Raji (cell line): ENCODE measurements around the gene DOCK4.

Experiments
- POLR2A ChIP-seq: IDR thresholded peaks from 2 replicates; pipeline ENCODE4 v1.6.1; 2011; ENCODE audit warnings: low read depth, low read length, control low read depth; ENCODE audit not compliant: insufficient read depth

Gene DOCK4

DNA sequence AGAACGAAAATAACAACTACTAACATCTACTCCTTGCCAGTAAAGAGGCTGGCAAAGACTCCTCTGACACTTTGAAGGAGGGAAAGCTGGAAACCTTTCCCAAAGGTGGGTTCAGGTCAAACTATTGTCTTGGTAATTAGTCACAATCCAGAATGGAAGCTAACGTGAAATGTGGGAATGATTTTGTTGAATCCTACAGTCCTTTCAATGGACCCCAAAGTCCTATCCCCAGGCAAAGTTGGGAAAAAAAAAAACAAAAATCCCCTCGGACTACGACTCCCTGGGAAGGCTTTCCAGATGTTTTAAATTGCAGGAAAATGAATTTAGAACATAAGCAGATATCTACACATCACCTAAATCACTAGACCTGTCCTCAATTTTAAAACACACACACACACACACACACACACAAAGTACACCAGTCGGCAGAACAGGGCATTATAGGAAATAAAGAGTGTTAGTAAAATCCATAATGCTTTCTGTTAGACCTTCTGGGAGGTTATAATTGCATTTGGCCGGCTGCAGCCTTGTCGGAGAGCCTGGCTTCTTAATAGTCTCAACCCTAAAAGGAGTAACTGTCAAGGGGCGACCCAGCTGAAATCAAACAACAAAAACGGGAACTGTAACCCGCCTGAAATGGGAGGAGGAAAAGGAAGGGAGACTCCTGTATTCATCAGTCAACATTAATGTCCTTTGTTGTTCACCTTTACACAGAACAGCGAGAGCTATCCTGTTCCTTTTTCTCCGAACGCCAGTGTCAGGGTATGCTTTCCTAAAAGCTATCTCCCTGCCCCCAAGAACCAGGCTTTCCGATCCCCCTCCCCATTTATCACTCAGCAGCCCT, 1.5 kb downstream of the DOCK4 start:
- no peak for TF ChIP-seq POLR2A

DNA sequence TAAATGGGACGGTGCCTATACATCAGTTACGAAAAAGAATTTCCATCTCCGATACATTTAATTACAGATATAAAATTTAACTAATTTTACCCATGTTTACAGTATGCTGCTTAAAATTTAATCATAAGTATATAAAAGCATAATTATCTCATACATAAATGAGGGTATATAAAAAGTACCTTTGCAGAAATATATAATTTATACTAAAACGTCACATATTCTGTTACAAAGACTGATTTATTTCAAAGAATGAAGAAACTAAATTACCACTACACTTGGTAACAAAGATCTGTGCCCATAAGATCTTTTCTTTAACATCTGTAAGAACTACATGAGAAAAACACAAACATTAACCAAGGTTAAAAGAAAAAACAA, 2.8 kb downstream of the DOCK4 start:
- TF ChIP-seq POLR2A = no peak

DNA sequence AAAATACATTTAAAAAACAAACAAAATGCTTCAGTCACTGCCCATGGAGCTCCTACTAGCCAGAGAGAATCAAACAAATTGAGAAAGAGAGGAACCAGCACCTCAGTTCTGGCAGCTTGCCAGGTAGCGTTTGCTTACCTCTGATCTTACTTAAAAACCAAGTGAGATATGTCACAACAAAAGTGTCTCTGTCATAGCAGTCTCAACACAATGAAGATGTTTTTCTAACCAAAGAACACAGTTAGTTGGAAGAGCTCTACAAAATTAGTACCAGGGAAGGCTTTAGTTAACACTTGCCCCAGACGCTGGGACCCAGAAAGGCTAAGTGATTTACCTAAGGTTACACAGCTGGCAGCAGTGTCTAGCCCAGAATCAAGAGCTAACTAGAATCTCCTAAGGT, 3.4 kb downstream of the DOCK4 start:
- no peak for TF ChIP-seq POLR2A

- no peak for TF ChIP-seq POLR2A
Measured at GRCh38 chr7:112201839-112202238, 4.4 kb downstream of the DOCK4 start.

DNA sequence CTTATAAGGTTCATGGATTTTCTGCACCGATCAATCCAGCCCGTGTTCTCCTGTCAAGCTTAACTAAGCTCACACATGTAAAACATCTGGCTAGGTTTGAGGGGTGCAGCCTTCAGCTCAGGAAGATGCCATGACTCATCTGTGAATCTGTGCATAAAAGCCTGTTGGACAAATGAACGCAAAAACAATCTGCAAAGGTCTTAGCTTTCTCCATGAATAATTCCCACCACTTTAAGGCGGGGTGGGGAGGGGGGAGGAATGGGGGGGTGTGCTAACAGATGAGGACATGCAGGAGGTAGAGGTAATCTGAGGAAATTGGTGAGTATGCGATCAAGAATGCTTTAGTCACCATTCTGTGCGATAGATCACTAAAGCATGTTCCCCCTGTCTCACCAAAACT, 4.8 kb downstream of the DOCK4 start:
- TF ChIP-seq POLR2A = no peak

GRCh38 chr7:112199672-112200071, 6.5 kb downstream of the DOCK4 start:
- no peak for TF ChIP-seq POLR2A

DNA sequence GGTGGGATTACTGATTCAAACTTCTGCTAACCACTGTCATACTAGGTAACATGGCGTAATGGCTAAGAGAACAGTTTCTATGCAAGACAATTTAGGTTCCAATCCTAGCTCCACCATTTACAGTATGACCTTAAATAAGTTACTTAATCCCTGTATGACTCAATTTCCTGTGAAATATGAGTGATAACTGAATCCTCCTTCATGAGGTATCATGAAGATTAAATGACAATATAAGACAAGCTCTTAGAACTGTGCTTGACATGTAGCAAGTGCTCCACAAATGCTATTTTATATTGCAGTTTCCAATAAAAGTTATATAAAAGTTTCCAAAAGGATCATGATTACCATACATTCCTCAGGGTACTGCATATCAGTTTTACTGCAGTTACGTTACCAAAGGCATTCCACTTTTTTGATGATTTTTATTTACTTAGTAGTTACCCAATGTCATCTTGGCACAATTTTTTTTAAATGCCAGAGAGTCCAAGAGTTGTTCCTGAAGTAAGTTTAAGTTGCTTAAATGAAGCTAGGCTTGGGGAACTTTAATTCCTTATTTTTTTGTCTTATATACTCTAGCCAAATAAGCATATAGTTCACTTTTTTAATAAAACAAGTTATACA, 7.1 kb downstream of the DOCK4 start:
- TF ChIP-seq POLR2A = no peak

GRCh38 chr7:112197322-112197721, 8.9 kb downstream of the DOCK4 start:
- no peak for TF ChIP-seq POLR2A

DNA sequence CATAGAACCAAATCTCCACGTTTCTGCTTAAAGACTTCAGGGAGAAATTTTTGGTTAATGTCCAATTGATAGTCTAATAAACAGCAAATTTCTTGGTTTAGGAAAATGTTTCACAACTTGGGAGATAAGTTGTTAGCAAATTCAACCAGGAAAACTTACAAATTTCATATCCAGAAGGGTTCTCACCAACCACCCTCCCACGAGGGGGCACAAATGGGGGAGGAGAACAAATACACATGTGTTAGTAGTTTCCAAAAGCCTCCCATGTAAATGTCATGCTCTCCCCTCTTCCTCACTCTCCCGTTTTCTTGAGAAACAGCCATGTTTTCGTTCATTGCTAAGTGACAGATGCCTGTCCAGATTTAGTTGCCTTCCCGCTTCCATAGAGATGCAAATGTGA, 10.5 kb downstream of the DOCK4 start:
- no peak for TF ChIP-seq POLR2A

GRCh38 chr7:112193915-112194502, 12.2 kb downstream of the DOCK4 start:
- TF ChIP-seq POLR2A = no peak

- no peak for TF ChIP-seq POLR2A
Measured at GRCh38 chr7:112192236-112193154, 13.7 kb downstream of the DOCK4 start.

DNA sequence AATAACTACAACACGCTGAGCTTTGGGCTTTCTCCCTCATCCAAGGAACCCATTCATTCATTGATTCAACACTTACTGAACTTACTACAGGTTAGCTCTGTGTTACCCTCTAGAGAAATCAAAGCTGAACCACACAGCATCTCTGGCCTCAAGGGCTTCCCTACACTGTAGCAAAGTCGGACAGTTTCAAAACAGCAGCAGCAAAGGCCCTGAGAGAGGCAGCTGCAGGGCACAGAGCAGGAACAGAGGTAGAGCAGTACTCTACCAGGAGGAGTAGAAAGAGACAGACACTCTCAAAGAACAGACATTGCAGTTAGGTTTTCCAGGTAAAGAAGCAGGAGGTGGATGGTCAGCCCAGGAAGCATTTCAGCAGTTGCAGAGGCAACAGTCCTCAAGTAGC, 16.1 kb downstream of the DOCK4 start:
- TF ChIP-seq POLR2A = no peak

- no peak for TF ChIP-seq POLR2A
Measured at GRCh38 chr7:112189691-112190090, 16.5 kb downstream of the DOCK4 start.

DNA sequence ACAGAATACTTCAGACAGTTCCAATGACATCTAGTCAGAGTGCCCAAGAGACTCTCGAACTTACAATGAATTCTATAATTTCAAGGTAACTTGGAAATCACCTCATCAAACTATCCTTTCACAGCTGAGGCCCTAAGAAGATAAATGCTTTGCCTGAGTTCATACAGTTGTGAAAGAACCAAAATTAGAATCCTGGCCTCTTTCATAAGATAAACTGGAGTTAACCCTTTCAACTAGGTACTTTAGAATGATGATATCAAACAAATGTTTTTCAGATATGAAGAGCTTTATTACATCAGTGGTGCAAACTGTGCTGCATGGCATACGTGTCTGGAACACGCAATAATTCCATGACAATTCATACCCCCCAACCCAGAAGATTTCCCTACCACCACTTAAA, 17.9 kb downstream of the DOCK4 start:
- TF ChIP-seq POLR2A = no peak

GRCh38 chr7:112186300-112186699, 19.9 kb downstream of the DOCK4 start:
- TF ChIP-seq POLR2A = no peak
